Activated naive CD4-positive, alpha-beta T cell treated with anti-CD3 and anti-CD28 coated beads for 36 hours (primary cell): Measurements from ENCODE around the gene NDUFS3. TPM values are rescaled to one million over a fixed set of nuclear protein-coding genes. Genes with fewer than 3 reads are reported as not detected.

Experiments
- CTCF ChIA-PET: fragments of 350-600 bp; sonication (Branson Sonifier 250); formaldehyde crosslinking; loops from one replicate; lab custom pipeline; 2021; ENCODE audit warnings: antibody characterized with exemption; lab: Charles Lee
- DNase-seq: peaks from one replicate; pipeline ENCODE4 v3.0.0-alpha.2; 2020
- H3K27ac Mint-ChIP-seq: one replicate; pipeline ENCODE4 v1.8.0; 2021; ENCODE audit warnings: mild to moderate bottlenecking, mixed read lengths
- H3K27me3 Mint-ChIP-seq: one replicate; pipeline ENCODE4 v1.8.0; 2021; ENCODE audit warnings: low read depth, mixed read lengths
- H3K36me3 Mint-ChIP-seq: one replicate; pipeline ENCODE4 v1.8.0; 2021; ENCODE audit warnings: low read depth, mixed read lengths
- H3K4me1 Mint-ChIP-seq: one replicate; pipeline ENCODE4 v1.8.0; 2021; ENCODE audit warnings: low read depth, mixed read lengths
- H3K4me3 Mint-ChIP-seq: one replicate; pipeline ENCODE4 v1.8.0; 2021; ENCODE audit warnings: mild to moderate bottlenecking, moderate library complexity, mixed read lengths
- H3K9me3 Mint-ChIP-seq: one replicate; pipeline ENCODE4 v1.8.0; 2021; ENCODE audit warnings: mixed read lengths
- intact Hi-C: fragments of 100-400 bp; cut with micrococcal nuclease; formaldehyde crosslinking; loops from one replicate; pipeline ENCODE4 v1.15.1; 2023
- total RNA-seq, 2 experiments: library from RNA; stranded (reverse); gene quantifications; one replicate each; pipeline ENCODE4 v1.2.3, GENCODE V29; 2021

Gene NDUFS3
- total RNA-seq, 2 experiments from 2014 or later = 123 to 124 TPM

GRCh38 chr11:47583844-47584243, 5.0 kb downstream of the NDUFS3 start:
- DNase-seq = no peak
- peaks cover 32% of the 10 kb centered on the region for H3K36me3 Mint-ChIP-seq
- CTCF ChIA-PET = no interaction called here
- H3K27ac Mint-ChIP-seq = no peak overlapping the region
- intact Hi-C loops = no loop called here
- H3K4me1 Mint-ChIP-seq = peaks cover 19% of the 10 kb centered on the region
- H3K27me3 Mint-ChIP-seq = no peaks in the 10 kb centered on the region
- H3K9me3 Mint-ChIP-seq = no peaks in the 10 kb centered on the region
- H3K4me3 Mint-ChIP-seq = no peak overlapping the region

GRCh38 chr11:47586098-47586855, 7.4 kb downstream of the NDUFS3 start, which contains the start of gene FAM180B:
FAM180B (plus strand) TSS chr11:47586678; CDS start chr11:47586769, 91 bp downstream.
- peaks cover 4% of the 10 kb centered on the region for H3K4me1 Mint-ChIP-seq
- H3K27me3 Mint-ChIP-seq = no peaks in the 10 kb centered on the region
- CTCF ChIA-PET = interaction anchor here (0.6 to 0.8 kb wide), 2 partner anchors 10 to 29 kb away, joined by 3 to 5 read pairs; no protein-coding TSS in a partner anchor
- no peaks in the 10 kb centered on the region for H3K9me3 Mint-ChIP-seq
- DNase-seq = no peak
- intact Hi-C loops = no loop called here
- peaks cover 27% of the 10 kb centered on the region for H3K36me3 Mint-ChIP-seq
- no peak within 1 kb of the TSS for H3K27ac Mint-ChIP-seq
- H3K4me3 Mint-ChIP-seq = no peak within 1 kb of the TSS

- Mint-ChIP-seq H3K27me3 (peaks cover 3% of the 10 kb centered on the region), H3K36me3 (peaks cover 20% of the 10 kb centered on the region), H3K4me3 (no peak overlapping the region), H3K9me3 (no peaks in the 10 kb centered on the region), H3K27ac (no peak overlapping the region), H3K4me1 (peaks cover 6% of the 10 kb centered on the region)
- intact Hi-C loops = no loop called here
- no peak for DNase-seq
- CTCF ChIA-PET = no interaction called here
These were observed 8.3 kb downstream of the NDUFS3 start for GRCh38 chr11:47587039-47587716.

GRCh38 chr11:47587723-47588326, 9.0 kb downstream of the NDUFS3 start:
- peaks cover 9% of the 10 kb centered on the region for H3K27me3 Mint-ChIP-seq
- H3K4me1 Mint-ChIP-seq = peaks cover 11% of the 10 kb centered on the region
- CTCF ChIA-PET = no interaction called here
- no peaks in the 10 kb centered on the region for H3K9me3 Mint-ChIP-seq
- intact Hi-C loops = no loop called here
- no peak overlapping the region for H3K27ac Mint-ChIP-seq
- peaks cover 15% of the 10 kb centered on the region for H3K36me3 Mint-ChIP-seq
- no peak for DNase-seq
- no peak overlapping the region for H3K4me3 Mint-ChIP-seq

GRCh38 chr11:47589118-47589517, 10.2 kb downstream of the NDUFS3 start:
- Mint-ChIP-seq H3K27ac (no peak overlapping the region), H3K9me3 (no peaks in the 10 kb centered on the region), H3K36me3 (peaks cover 7% of the 10 kb centered on the region), H3K4me3 (no peak overlapping the region), H3K4me1 (peaks cover 19% of the 10 kb centered on the region), H3K27me3 (peaks cover 20% of the 10 kb centered on the region)
- CTCF ChIA-PET = no interaction called here
- intact Hi-C loops = no loop called here
- no peak for DNase-seq

GRCh38 chr11:47589584-47589976, 10.7 kb downstream of the NDUFS3 start:
- intact Hi-C loops = no loop called here
- Mint-ChIP-seq H3K27ac (no peak overlapping the region), H3K4me1 (peaks cover 19% of the 10 kb centered on the region), H3K27me3 (peaks cover 24% of the 10 kb centered on the region), H3K4me3 (no peak overlapping the region), H3K9me3 (no peaks in the 10 kb centered on the region), H3K36me3 (peaks cover 4% of the 10 kb centered on the region)
- CTCF ChIA-PET = no interaction called here
- no peak for DNase-seq

GRCh38 chr11:47589977-47590861, 11.3 kb downstream of the NDUFS3 start:
- Mint-ChIP-seq H3K4me1 (peaks cover 19% of the 10 kb centered on the region), H3K27ac (no peak overlapping the region), H3K27me3 (peaks cover 29% of the 10 kb centered on the region), H3K4me3 (no peak overlapping the region), H3K9me3 (no peaks in the 10 kb centered on the region), H3K36me3 (no peaks in the 10 kb centered on the region)
- intact Hi-C loops = no loop called here
- no peak for DNase-seq
- CTCF ChIA-PET = no interaction called here

GRCh38 chr11:47591764-47592163, 12.9 kb downstream of the NDUFS3 start:
- Mint-ChIP-seq H3K9me3 (no peaks in the 10 kb centered on the region), H3K4me1 (peaks cover 19% of the 10 kb centered on the region), H3K27me3 (peaks cover 34% of the 10 kb centered on the region), H3K27ac (no peak overlapping the region), H3K36me3 (no peaks in the 10 kb centered on the region), H3K4me3 (no peak overlapping the region)
- intact Hi-C loops = no loop called here
- peak; percentile 24 for DNase-seq
- CTCF ChIA-PET = no interaction called here

GRCh38 chr11:47592251-47592650, 13.4 kb downstream of the NDUFS3 start:
- CTCF ChIA-PET = interaction anchor here (0.6 kb wide), 1 partner anchor 215 kb away, joined by 3 read pairs; no protein-coding TSS in a partner anchor
- intact Hi-C loops = no loop called here
- peaks cover 19% of the 10 kb centered on the region for H3K4me1 Mint-ChIP-seq
- no peak overlapping the region for H3K27ac Mint-ChIP-seq
- H3K9me3 Mint-ChIP-seq = no peaks in the 10 kb centered on the region
- no peak for DNase-seq
- peaks cover 34% of the 10 kb centered on the region for H3K27me3 Mint-ChIP-seq
- H3K4me3 Mint-ChIP-seq = no peak overlapping the region
- H3K36me3 Mint-ChIP-seq = no peaks in the 10 kb centered on the region

GRCh38 chr11:47592970-47593369, 14.1 kb downstream of the NDUFS3 start:
- no peak overlapping the region for H3K27ac Mint-ChIP-seq
- H3K4me1 Mint-ChIP-seq = peaks cover 19% of the 10 kb centered on the region
- no peak overlapping the region for H3K4me3 Mint-ChIP-seq
- no peaks in the 10 kb centered on the region for H3K36me3 Mint-ChIP-seq
- H3K9me3 Mint-ChIP-seq = no peaks in the 10 kb centered on the region
- H3K27me3 Mint-ChIP-seq = peaks cover 34% of the 10 kb centered on the region
- CTCF ChIA-PET = interaction anchor here (0.6 kb wide), 1 partner anchor 215 kb away, joined by 3 read pairs; no protein-coding TSS in a partner anchor
- no peak for DNase-seq
- intact Hi-C loops = no loop called here

GRCh38 chr11:47593492-47593933, 14.6 kb downstream of the NDUFS3 start:
- no peaks in the 10 kb centered on the region for H3K36me3 Mint-ChIP-seq
- DNase-seq = no peak
- no peak overlapping the region for H3K4me3 Mint-ChIP-seq
- H3K9me3 Mint-ChIP-seq = no peaks in the 10 kb centered on the region
- intact Hi-C loops = no loop called here
- H3K4me1 Mint-ChIP-seq = peaks cover 19% of the 10 kb centered on the region
- CTCF ChIA-PET = interaction anchor here (0.6 kb wide), 1 partner anchor 312 kb away, joined by 3 read pairs; no protein-coding TSS in a partner anchor
- H3K27me3 Mint-ChIP-seq = peaks cover 34% of the 10 kb centered on the region
- no peak overlapping the region for H3K27ac Mint-ChIP-seq
